Mesendoderm (in vitro differentiated cells): Measurements from ENCODE around the gene DACT3.
A peak's percentile ranks its signal among the peaks of the same experiment; 100 is the strongest.

Source experiments
- DNase-seq: peaks from one replicate; pipeline ENCODE4 v3.0.0; 2013
- H2AK5ac ChIP-seq: 2 replicates; pipeline ENCODE4 v1.6.1; 2013; ENCODE audit warnings: low read length, inconsistent platforms
- H2BK120ac ChIP-seq: 2 replicates; pipeline ENCODE4 v1.6.1; 2013; ENCODE audit warnings: low read depth, mild to moderate bottlenecking, low read length, moderate library complexity, mixed read lengths
- H2BK15ac ChIP-seq: replicated peaks from 2 replicates; pipeline ENCODE4 v1.6.1; 2013; ENCODE audit warnings: low read depth, mild to moderate bottlenecking, moderate library complexity
- H2BK5ac ChIP-seq: 2 replicates; pipeline ENCODE4 v1.6.1; 2013; ENCODE audit warnings: low read length, inconsistent platforms
- H3K18ac ChIP-seq: 2 replicates; pipeline ENCODE4 v1.6.1; 2013; ENCODE audit warnings: mild to moderate bottlenecking, low read length, mixed read lengths
- H3K23ac ChIP-seq: one replicate; pipeline ENCODE4 v1.6.1; 2013; ENCODE audit warnings: low read length
- H3K27ac ChIP-seq: 2 replicates; pipeline ENCODE4 v1.5.1; 2013; ENCODE audit warnings: low read depth, mild to moderate bottlenecking, inconsistent platforms, low read length, moderate library complexity
- H3K27me3 ChIP-seq: 2 replicates; pipeline ENCODE4 v1.6.1; 2013; ENCODE audit warnings: low read length, control low read depth, mild to moderate bottlenecking, inconsistent platforms; ENCODE audit not compliant: insufficient read depth, poor library complexity
- H3K36me3 ChIP-seq: 2 replicates; pipeline ENCODE4 v1.6.1; 2013; ENCODE audit warnings: low read length, inconsistent platforms; ENCODE audit not compliant: control insufficient read depth, insufficient read depth
- H3K4ac ChIP-seq: one replicate; pipeline ENCODE4 v1.6.1; 2013; ENCODE audit warnings: low read depth, mild to moderate bottlenecking, low read length, moderate library complexity
- H3K4me1 ChIP-seq: 2 replicates; pipeline ENCODE4 v1.6.1; 2013; ENCODE audit warnings: low read depth, low read length, inconsistent platforms; ENCODE audit not compliant: control insufficient read depth
- H3K4me2 ChIP-seq: 2 replicates; pipeline ENCODE4 v1.6.1; 2013; ENCODE audit warnings: low read length
- H3K4me3 ChIP-seq: 2 replicates; pipeline ENCODE4 v1.5.1; 2013; ENCODE audit warnings: mild to moderate bottlenecking, low read length
- H3K56ac ChIP-seq: one replicate; pipeline ENCODE4 v1.6.1; 2013; ENCODE audit warnings: low read length
- H3K79me1 ChIP-seq: 2 replicates; pipeline ENCODE4 v1.6.1; 2013; ENCODE audit warnings: low read length, inconsistent platforms
- H3K79me2 ChIP-seq: 2 replicates; pipeline ENCODE4 v1.6.1; 2013; ENCODE audit warnings: mild to moderate bottlenecking, low read length; ENCODE audit not compliant: control insufficient read depth, insufficient read depth
- H3K9ac ChIP-seq: 2 replicates; pipeline ENCODE4 v1.6.1; 2013; ENCODE audit warnings: low read length, inconsistent platforms
- H4K5ac ChIP-seq: one replicate; pipeline ENCODE4 v1.6.1; 2013; ENCODE audit warnings: low read length
- H4K8ac ChIP-seq: one replicate; pipeline ENCODE4 v1.6.1; 2013; ENCODE audit warnings: low read depth, mild to moderate bottlenecking, control low read depth, low read length, moderate library complexity
- WGBS: extraction: QIAGEN DNeasy Blood & Tissue Kit; methylation state at CpG from one replicate; pipeline ENCODE4 v1.1.7; 2013; ENCODE audit warnings: low lambda C conversion rate, missing lambda C conversion rate; ENCODE audit not compliant: insufficient coverage; ENCODE audit errors: extremely low coverage; 5-methylcytosine and 5-hydroxymethylcytosine counted together

The DACT3 gene

GRCh38 chr19:46605356-46605821 lies 55.6 kb downstream of the DACT3 start:
- H2BK5ac ChIP-seq = no peak overlapping the region

GRCh38 chr19:46604781-46605355 lies 56.1 kb downstream of the DACT3 start:
- Histone ChIP-seq H3K18ac (no peak overlapping the region), H3K9ac (no peak overlapping the region), H3K79me1 (peaks cover 34% of the 10 kb centered on the region), H3K27me3 (no peaks in the 10 kb centered on the region), H3K23ac (no peak overlapping the region), H2AK5ac (no peak overlapping the region), H3K36me3 (peaks cover 30% of the 10 kb centered on the region), H2BK5ac (no peak overlapping the region), H2BK15ac (no peak overlapping the region), H3K56ac (no peak overlapping the region), H3K27ac (no peak overlapping the region), H3K4me2 (no peak overlapping the region), H4K8ac (no peak overlapping the region), H2BK120ac (no peak overlapping the region), H3K4ac (no peak overlapping the region), H3K4me3 (no peak overlapping the region), H3K79me2 (peaks cover 51% of the 10 kb centered on the region), H3K4me1 (peaks cover 11% of the 10 kb centered on the region), H4K5ac (no peak overlapping the region)
- no peak for DNase-seq
- WGBS = no CpG with 5 or more reads among the region's 13 CpGs

More at GRCh38 chr19:46605356-46605821, 55.6 kb downstream of the DACT3 start:
- Histone ChIP-seq H3K4me2 (no peak overlapping the region), H3K9ac (no peak overlapping the region), H3K18ac (no peak overlapping the region), H3K4me1 (peaks cover 11% of the 10 kb centered on the region), H2BK15ac (no peak overlapping the region), H3K79me2 (peaks cover 51% of the 10 kb centered on the region), H3K23ac (no peak overlapping the region), H3K36me3 (peaks cover 30% of the 10 kb centered on the region), H4K5ac (no peak overlapping the region), H3K27me3 (no peaks in the 10 kb centered on the region), H3K56ac (no peak overlapping the region), H3K27ac (no peak overlapping the region), H2AK5ac (no peak overlapping the region), H2BK120ac (no peak overlapping the region), H3K4me3 (no peak overlapping the region), H3K79me1 (peaks cover 34% of the 10 kb centered on the region), H3K4ac (no peak overlapping the region), H4K8ac (no peak overlapping the region)
- no peak for DNase-seq
- WGBS = no CpG with 5 or more reads among the region's 16 CpGs

- Histone ChIP-seq H3K4me2 (peak overlapping the region; percentile 79), H2AK5ac (no peak overlapping the region), H4K8ac (no peak overlapping the region), H3K79me2 (peaks cover 51% of the 10 kb centered on the region), H3K36me3 (peaks cover 22% of the 10 kb centered on the region), H3K18ac (no peak overlapping the region), H3K79me1 (peaks cover 34% of the 10 kb centered on the region), H3K56ac (peak overlapping the region; percentile 65), H3K4me3 (no peak overlapping the region), H3K4ac (no peak overlapping the region), H3K23ac (no peak overlapping the region), H2BK5ac (no peak overlapping the region), H2BK120ac (no peak overlapping the region), H2BK15ac (no peak overlapping the region), H3K4me1 (peaks cover 11% of the 10 kb centered on the region), H3K27ac (no peak overlapping the region), H3K9ac (peak overlapping the region; percentile 99), H3K27me3 (no peaks in the 10 kb centered on the region), H4K5ac (no peak overlapping the region)
- no CpG with 5 or more reads among the region's 9 CpGs for WGBS
- DNase-seq = no peak
Observed at GRCh38 chr19:46603752-46604231, 57.2 kb downstream of the DACT3 start.

DNA sequence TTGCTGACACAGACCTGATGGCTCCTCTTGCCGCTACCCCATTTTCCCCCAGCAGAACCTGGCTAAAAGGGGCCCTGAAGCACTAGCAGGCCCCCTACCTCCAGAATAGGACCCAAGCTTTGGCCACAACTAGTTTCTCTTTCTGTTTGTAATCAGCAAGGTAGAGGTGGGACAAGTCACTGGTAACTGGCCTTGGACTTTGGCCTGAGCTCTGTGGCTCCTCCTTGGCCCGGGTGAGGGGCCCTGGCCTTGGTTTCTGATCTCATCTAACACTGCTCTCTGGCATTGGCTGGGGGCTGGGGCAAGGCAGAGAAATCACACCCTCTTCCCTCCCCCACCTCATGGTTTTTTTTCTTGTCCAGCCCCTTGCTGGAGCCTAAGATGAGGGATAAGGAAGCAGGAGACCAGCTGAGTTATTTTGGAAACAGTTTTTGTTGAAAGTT lies 57.8 kb downstream of the DACT3 start:
- H2AK5ac ChIP-seq = no peak overlapping the region
- no peak overlapping the region for H3K18ac ChIP-seq
- peak overlapping the region; percentile 99 for H3K4me3 ChIP-seq
- H2BK5ac ChIP-seq = no peak overlapping the region
- H4K8ac ChIP-seq = no peak overlapping the region
- H3K9ac ChIP-seq = peak overlapping the region; percentile 99
- no peak overlapping the region for H2BK120ac ChIP-seq
- peaks cover 33% of the 10 kb centered on the region for H3K79me1 ChIP-seq
- peak overlapping the region; percentile 96 for H3K56ac ChIP-seq
- no peak overlapping the region for H4K5ac ChIP-seq
- DNase-seq = peak; percentile 38
- H3K36me3 ChIP-seq = peaks cover 16% of the 10 kb centered on the region
- peaks cover 11% of the 10 kb centered on the region for H3K4me1 ChIP-seq
- H3K27me3 ChIP-seq = no peaks in the 10 kb centered on the region
- H2BK15ac ChIP-seq = no peak overlapping the region
- no peak overlapping the region for H3K4ac ChIP-seq
- H3K79me2 ChIP-seq = peaks cover 51% of the 10 kb centered on the region
- H3K23ac ChIP-seq = no peak overlapping the region
- peak overlapping the region; percentile 79 for H3K4me2 ChIP-seq
- no peak overlapping the region for H3K27ac ChIP-seq
- no CpG with 5 or more reads among the region's 2 CpGs for WGBS

DNA sequence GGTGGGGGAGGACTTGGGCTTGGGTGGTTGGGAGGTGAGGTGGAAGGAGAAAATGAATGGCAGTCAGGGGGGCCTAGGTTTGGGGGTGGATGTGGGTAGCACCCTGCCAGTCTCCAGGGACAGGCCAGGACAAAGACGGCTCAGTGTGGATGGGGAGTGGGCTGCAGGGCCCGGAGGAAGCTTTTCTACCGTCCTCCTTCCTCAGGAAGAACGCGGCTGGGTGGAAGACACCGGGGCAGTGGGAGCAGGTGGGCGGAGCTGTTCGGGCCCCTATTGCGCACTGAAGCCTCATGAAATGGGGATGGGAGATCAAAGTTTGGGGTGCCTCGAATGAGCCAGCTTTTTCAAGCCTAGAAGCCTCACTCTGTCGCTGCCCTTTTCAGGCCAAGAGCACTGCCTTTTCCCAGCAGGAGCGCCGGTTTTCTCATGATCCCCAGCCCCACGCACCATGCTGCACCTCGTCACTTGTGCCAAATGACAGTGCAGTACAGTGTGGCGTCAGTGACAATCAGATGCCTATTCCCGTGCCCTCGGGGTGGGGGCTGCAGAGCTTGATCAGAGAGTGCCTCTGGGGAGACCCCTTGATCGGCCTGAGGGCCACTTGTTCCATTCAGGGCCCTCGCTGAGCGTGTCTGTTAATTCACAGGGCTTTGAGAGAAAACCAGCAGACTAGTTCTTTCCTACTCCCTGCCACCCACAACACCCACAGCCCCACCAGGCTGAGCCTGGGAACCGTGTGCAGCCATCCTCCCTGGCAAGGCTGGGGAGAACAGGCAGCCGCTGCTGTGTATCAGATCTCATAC lies 58.4 kb downstream of the DACT3 start:
- peaks cover 11% of the 10 kb centered on the region for H3K4me1 ChIP-seq
- H3K23ac ChIP-seq = peak overlapping the region; percentile 56
- no peak overlapping the region for H2BK15ac ChIP-seq
- no peaks in the 10 kb centered on the region for H3K27me3 ChIP-seq
- H3K4me2 ChIP-seq = peak overlapping the region; percentile 79
- H3K36me3 ChIP-seq = peaks cover 10% of the 10 kb centered on the region
- peak overlapping the region; percentile 99 for H3K18ac ChIP-seq
- WGBS = no CpG with 5 or more reads among the region's 23 CpGs
- no peak overlapping the region for H4K8ac ChIP-seq
- no peak overlapping the region for H2BK120ac ChIP-seq
- H3K27ac ChIP-seq = no peak overlapping the region
- H2BK5ac ChIP-seq = no peak overlapping the region
- peaks cover 51% of the 10 kb centered on the region for H3K79me2 ChIP-seq
- no peak overlapping the region for H4K5ac ChIP-seq
- H3K79me1 ChIP-seq = peaks cover 28% of the 10 kb centered on the region
- H3K56ac ChIP-seq = peak overlapping the region; percentile 96
- H3K4ac ChIP-seq = no peak overlapping the region
- peak overlapping the region; percentile 99 for H3K4me3 ChIP-seq
- H3K9ac ChIP-seq = peak overlapping the region; percentile 99
- DNase-seq = no peak
- no peak overlapping the region for H2AK5ac ChIP-seq
